Measurements from ENCODE around the gene SPATA24. TPM values are rescaled to one million over a fixed set of nuclear protein-coding genes. Genes with fewer than 3 reads are reported as not detected.

SPATA24 gene
- total and polyA plus RNA-seq, 4 donors, result 1.8 to 2.7 (median 2.5) TPM

- H3K36me3 ChIP-seq (ENCODE audit: control insufficient read depth in 4 of 4, insufficient read depth in 3 of 4, low read depth in 1 of 4, low read length in 3 of 4), result no peaks in the 10 kb centered on the region
These were observed 26.1 kb upstream of the SPATA24 start for GRCh38 chr5:139430015-139430414.

More at GRCh38 chr5:139430015-139430414, 26.1 kb upstream of the SPATA24 start:
- no peak for DNase-seq (ENCODE audit: low spot score)
- no peaks in the 10 kb centered on the region for H3K9me3 ChIP-seq (ENCODE audit: control insufficient read depth in 4 of 4, low read length in 3 of 4)
- no peaks in the 10 kb centered on the region for H3K4me1 ChIP-seq (ENCODE audit: control insufficient read depth in 4 of 4, insufficient read depth in 4 of 4, low read length in 3 of 4)
- H3K27me3 ChIP-seq (ENCODE audit: control insufficient read depth in 4 of 4, insufficient read depth in 4 of 4, low read length in 3 of 4), result no peaks in the 10 kb centered on the region
- TF ChIP-seq RXRA (IDR thresholded peaks at IDR 0.05), result no peak
- TF ChIP-seq HNF4A (conservative IDR thresholded peaks at IDR 0.05), result no peak
- TF ChIP-seq HNF4G (IDR thresholded peaks at IDR 0.05), result no peak
- TF ChIP-seq EGR1 (IDR thresholded peaks at IDR 0.05; ENCODE audit: low read depth in 2 of 2), result no peak
- no peak for TF ChIP-seq TAF1 (conservative IDR thresholded peaks at IDR 0.05)
- TF ChIP-seq ZBTB33 (IDR thresholded peaks at IDR 0.05), result no peak
- TF ChIP-seq MAX (IDR thresholded peaks at IDR 0.05), result no peak
- no peak for TF ChIP-seq FOXA2 (IDR thresholded peaks at IDR 0.05)
- no peak for TF ChIP-seq GABPA (IDR thresholded peaks at IDR 0.05 in 1 of 2, conservative IDR thresholded peaks at IDR 0.05 in 1 of 2)
- TF ChIP-seq FOXA1 (IDR thresholded peaks at IDR 0.05), result no peak
- TF ChIP-seq YY1 (IDR thresholded peaks at IDR 0.05), result no peak
- TF ChIP-seq ATF3 (IDR thresholded peaks at IDR 0.05), result no peak
- TF ChIP-seq NR2F2 (IDR thresholded peaks at IDR 0.05), result no peak
- TF ChIP-seq SP1 (IDR thresholded peaks at IDR 0.05), result no peak
- no peak for TF ChIP-seq REST (IDR thresholded peaks at IDR 0.05)
- no peak for TF ChIP-seq RAD21 (IDR thresholded peaks at IDR 0.05)
- TF ChIP-seq CTCF (IDR thresholded peaks at IDR 0.05; ENCODE audit: low read depth, low read length, missing input control), result no peak
- TF ChIP-seq JUND (IDR thresholded peaks at IDR 0.05), result no peak
- H3K9ac ChIP-seq (ENCODE audit: low read depth in 1 of 2, low read length in 2 of 2), result no peak overlapping the region
- no peak overlapping the region for H3K4me3 ChIP-seq (ENCODE audit: low read depth in 1 of 3, low read length in 3 of 3)
- WGBS, result 86% methylated on average over 2 of the region's 2 CpGs
- H3K27ac ChIP-seq (ENCODE audit: low read depth in 1 of 2, low read length in 2 of 2), result no peak overlapping the region
